K562 (cell line): ENCODE measurements around the gene GLI1. TPM values are rescaled to one million over a fixed set of nuclear protein-coding genes. Genes with fewer than 3 reads are reported as not detected.

Source experiments
- BCOR ChIP-seq: fragments of 450-650 bp; IDR thresholded peaks from 2 replicates; pipeline ENCODE4 v1.6.1; 2016
- CCAR2 ChIP-seq: fragments of 200-400 bp; formaldehyde crosslinking; IDR thresholded peaks from 2 replicates; pipeline ENCODE4 v1.6.1; 2017; ENCODE audit warnings: mild to moderate bottlenecking, low read depth, low read length
- CTBP1 ChIP-seq: fragments of 450-650 bp; IDR thresholded peaks from 2 replicates; pipeline ENCODE4 v1.6.1; 2016; ENCODE audit warnings: borderline replicate concordance
- FOS ChIP-seq: IDR thresholded peaks from 3 replicates; pipeline ENCODE4 v1.6.1; 2011; ENCODE audit not compliant: insufficient read length; ENCODE audit errors: extremely low read depth
- FOXJ2 ChIP-seq: fragments of 200-800 bp; sonication (Bioruptor generic); IDR thresholded peaks from 2 replicates; pipeline ENCODE4 v1.6.1; 2016; ENCODE audit warnings: missing genetic modification characterization, missing compliant biosample characterization
- IRF2 ChIP-seq: sonication (generic); formaldehyde crosslinking; IDR thresholded peaks from 2 replicates; pipeline ENCODE4 v1.8.1; 2022; ENCODE audit warnings: mild to moderate bottlenecking, missing genetic modification reagents
- KAT8 ChIP-seq: fragments of 450-650 bp; IDR thresholded peaks from 2 replicates; pipeline ENCODE4 v1.6.1; 2016; ENCODE audit warnings: low read depth, mild to moderate bottlenecking
- LCOR ChIP-seq: sonication (generic); formaldehyde crosslinking; IDR thresholded peaks from 2 replicates; pipeline ENCODE4 v1.8.0; 2022; ENCODE audit warnings: mild to moderate bottlenecking, missing genetic modification reagents
- MAFK ChIP-seq: IDR thresholded peaks from 2 replicates; pipeline ENCODE4 v1.6.1; 2011; ENCODE audit warnings: low read length, improper control_type of control experiment
- NBN ChIP-seq: fragments of 450-650 bp; IDR thresholded peaks from 2 replicates; pipeline ENCODE4 v1.6.1; 2016; ENCODE audit warnings: low read depth, mild to moderate bottlenecking
- PCBP1 ChIP-seq: fragments of 200-400 bp; formaldehyde crosslinking; IDR thresholded peaks from 2 replicates; pipeline ENCODE4 v1.6.1; 2018; ENCODE audit warnings: mild to moderate bottlenecking, low read depth, low read length; ENCODE audit not compliant: poor library complexity, severe bottlenecking
- POLR2A ChIP-seq: fragments of 450-650 bp; conservative IDR thresholded peaks from 2 replicates; pipeline ENCODE4 v1.6.1; 2016
- SAFB ChIP-seq: fragments of 200-400 bp; formaldehyde crosslinking; IDR thresholded peaks from 2 replicates; pipeline ENCODE4 v1.6.1; 2017; ENCODE audit warnings: low read depth, low read length, borderline replicate concordance
- SMARCB1 ChIP-seq: IDR thresholded peaks from 2 replicates; pipeline ENCODE4 v1.6.1; 2011; ENCODE audit warnings: improper control_type of control experiment, low read depth; ENCODE audit not compliant: insufficient read length
- SMARCC2 ChIP-seq: fragments of 450-650 bp; IDR thresholded peaks from 2 replicates; pipeline ENCODE4 v1.6.1; 2017; ENCODE audit warnings: antibody characterized with exemption, moderate library complexity, mild to moderate bottlenecking, low read depth
- TEAD2 ChIP-seq: fragments of 450-650 bp; IDR thresholded peaks from 2 replicates; pipeline ENCODE4 v1.6.1; 2016; ENCODE audit warnings: missing genetic modification characterization, control low read depth, missing compliant biosample characterization
- TGIF2 ChIP-seq: sonication (generic); formaldehyde crosslinking; IDR thresholded peaks from 2 replicates; pipeline ENCODE4 v1.8.1; 2022; ENCODE audit warnings: mild to moderate bottlenecking, missing genetic modification reagents, moderate library complexity
- ZNF133 ChIP-seq: fragments of 250-450 bp; sonication (Bioruptor Pico); IDR thresholded peaks from 2 replicates; pipeline ENCODE4 v1.4.0; 2020; ENCODE audit warnings: mild to moderate bottlenecking
- ZNF134 ChIP-seq: fragments of 250-450 bp; sonication (Bioruptor Pico); conservative IDR thresholded peaks from 2 replicates; pipeline ENCODE4 v1.4.0; 2020
- ZNF584 ChIP-seq: fragments of 200-800 bp; sonication (Bioruptor generic); IDR thresholded peaks from 2 replicates; pipeline ENCODE4 v1.6.1; 2016; ENCODE audit warnings: low read depth, mild to moderate bottlenecking, missing genetic modification characterization, missing compliant biosample characterization
- polyA plus RNA-seq, 8 experiments: library from polyadenylated mRNA; depleted of rRNA in 4 of 8; stranded (reverse) in 5 of 8; unstranded in 3 of 8; fragments of >200 nt; fragmentation: Nextera tagmentation in 2 of 8; fragmentation: Illumina TruSeq in 1 of 8; extraction: Ambion mirVana in 2 of 8; extraction: Trizol in 1 of 8; gene quantifications; 2 replicates each; pipeline versions ENCODE4 v1.2.1 to v1.2.3, GENCODE V29; 2011 to 2014; ENCODE audit warnings: inconsistent platforms in 1 of 8, missing spikeins in 1 of 8
- total RNA-seq, 7 experiments: library from RNA; depleted of rRNA in 6 of 7; stranded (reverse); fragments of >200 nt in 6 of 7; fragmentation: Illumina TruSeq in 2 of 7; extraction: Trizol in 2 of 7; gene quantifications; 2 replicates each; pipeline versions ENCODE4 v1.2.1 to v1.2.3, GENCODE V29; 2011 to 2021; ENCODE audit warnings: low replicate concordance in 1 of 7
- TF ChIP-seq, protein P1 (sequence below): fragments of 450-650 bp; conservative IDR thresholded peaks from 2 replicates; pipeline ENCODE4 v1.6.1; 2016; ENCODE audit warnings: missing genetic modification characterization, low read depth, mild to moderate bottlenecking, control low read depth, missing compliant biosample characterization
- TF ChIP-seq, protein P2 (sequence below): fragments of 450-650 bp; formaldehyde crosslinking; IDR thresholded peaks from 2 replicates; pipeline ENCODE4 v1.4.0; 2020; ENCODE audit warnings: mild to moderate bottlenecking, moderate library complexity
- TF ChIP-seq, protein P3 (sequence below): sonication (generic); formaldehyde crosslinking; IDR thresholded peaks from 2 replicates; pipeline ENCODE4 v1.8.0; 2022; ENCODE audit warnings: mild to moderate bottlenecking, missing genetic modification reagents
- TF ChIP-seq, protein P4 (sequence below): fragments of 450-650 bp; IDR thresholded peaks from 2 replicates; pipeline ENCODE4 v1.6.1; 2016; ENCODE audit warnings: antibody characterized with exemption
- TF ChIP-seq, protein P5 (sequence below): fragments of 450-650 bp; formaldehyde crosslinking; IDR thresholded peaks from 2 replicates; pipeline ENCODE4 v1.4.0; 2022; ENCODE audit warnings: mild to moderate bottlenecking, moderate library complexity

GLI1 gene
- total and polyA plus RNA-seq, 9 of the 15 experiments (the other 6 are each of a cell fraction or from before 2014, with no cell fraction given) = 0.24 to 3.7 (median 0.61) TPM

DNA sequence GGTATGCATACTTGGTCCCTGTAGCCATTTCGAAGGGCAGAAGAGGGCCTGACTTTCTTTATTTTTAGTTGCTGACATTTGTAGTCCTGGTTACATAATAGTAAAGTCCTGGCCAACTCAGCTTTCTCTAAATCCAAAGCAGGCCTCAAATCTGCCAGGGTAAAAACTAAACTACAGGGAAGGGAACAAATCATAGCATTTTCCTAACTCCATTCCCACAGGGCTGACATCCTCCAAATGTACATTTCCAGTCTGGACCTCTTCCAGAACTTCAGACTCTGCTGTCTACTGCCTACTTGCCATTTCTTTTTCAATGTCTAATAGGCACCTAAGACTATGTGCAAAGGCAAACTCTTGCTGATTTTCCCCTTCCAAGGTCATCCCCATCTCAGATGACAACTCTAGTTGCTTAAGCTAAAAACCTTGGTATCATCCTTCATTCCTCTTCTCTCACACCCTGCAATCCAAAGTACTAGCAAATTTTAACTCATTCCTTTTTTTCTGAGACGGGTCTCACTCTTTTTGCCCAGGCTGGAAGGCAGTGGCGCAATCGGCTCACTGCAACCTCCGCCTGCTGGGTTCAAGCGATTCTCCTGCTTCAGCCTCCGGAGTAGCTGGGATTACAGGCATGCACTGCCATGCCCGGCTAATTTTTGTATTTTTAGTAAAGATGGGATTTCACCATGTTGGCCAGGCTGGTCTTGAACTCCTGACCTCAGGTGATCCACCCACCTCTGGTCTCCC is 58.8 kb downstream of the GLI1 start (continued):
- TF ChIP-seq, protein P1, sequence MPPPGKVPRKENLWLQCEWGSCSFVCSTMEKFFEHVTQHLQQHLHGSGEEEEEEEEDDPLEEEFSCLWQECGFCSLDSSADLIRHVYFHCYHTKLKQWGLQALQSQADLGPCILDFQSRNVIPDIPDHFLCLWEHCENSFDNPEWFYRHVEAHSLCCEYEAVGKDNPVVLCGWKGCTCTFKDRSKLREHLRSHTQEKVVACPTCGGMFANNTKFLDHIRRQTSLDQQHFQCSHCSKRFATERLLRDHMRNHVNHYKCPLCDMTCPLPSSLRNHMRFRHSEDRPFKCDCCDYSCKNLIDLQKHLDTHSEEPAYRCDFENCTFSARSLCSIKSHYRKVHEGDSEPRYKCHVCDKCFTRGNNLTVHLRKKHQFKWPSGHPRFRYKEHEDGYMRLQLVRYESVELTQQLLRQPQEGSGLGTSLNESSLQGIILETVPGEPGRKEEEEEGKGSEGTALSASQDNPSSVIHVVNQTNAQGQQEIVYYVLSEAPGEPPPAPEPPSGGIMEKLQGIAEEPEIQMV (tag) = no peak
- TF ChIP-seq TEAD2 = no peak
- no peak for TF ChIP-seq CCAR2
- TF ChIP-seq BCOR = no peak
- TF ChIP-seq TGIF2 (CRISPR knock-in tag) = 0 out of 2 replicates have a peak, but pooled peaks have one; percentile 10
- TF ChIP-seq, protein P2, sequence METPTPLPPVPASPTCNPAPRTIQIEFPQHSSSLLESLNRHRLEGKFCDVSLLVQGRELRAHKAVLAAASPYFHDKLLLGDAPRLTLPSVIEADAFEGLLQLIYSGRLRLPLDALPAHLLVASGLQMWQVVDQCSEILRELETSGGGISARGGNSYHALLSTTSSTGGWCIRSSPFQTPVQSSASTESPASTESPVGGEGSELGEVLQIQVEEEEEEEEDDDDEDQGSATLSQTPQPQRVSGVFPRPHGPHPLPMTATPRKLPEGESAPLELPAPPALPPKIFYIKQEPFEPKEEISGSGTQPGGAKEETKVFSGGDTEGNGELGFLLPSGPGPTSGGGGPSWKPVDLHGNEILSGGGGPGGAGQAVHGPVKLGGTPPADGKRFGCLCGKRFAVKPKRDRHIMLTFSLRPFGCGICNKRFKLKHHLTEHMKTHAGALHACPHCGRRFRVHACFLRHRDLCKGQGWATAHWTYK = no peak
- no peak for TF ChIP-seq SAFB
- no peak for TF ChIP-seq CTBP1
- no peak for TF ChIP-seq IRF2
- TF ChIP-seq SMARCB1 = no peak
- TF ChIP-seq, protein P3, sequence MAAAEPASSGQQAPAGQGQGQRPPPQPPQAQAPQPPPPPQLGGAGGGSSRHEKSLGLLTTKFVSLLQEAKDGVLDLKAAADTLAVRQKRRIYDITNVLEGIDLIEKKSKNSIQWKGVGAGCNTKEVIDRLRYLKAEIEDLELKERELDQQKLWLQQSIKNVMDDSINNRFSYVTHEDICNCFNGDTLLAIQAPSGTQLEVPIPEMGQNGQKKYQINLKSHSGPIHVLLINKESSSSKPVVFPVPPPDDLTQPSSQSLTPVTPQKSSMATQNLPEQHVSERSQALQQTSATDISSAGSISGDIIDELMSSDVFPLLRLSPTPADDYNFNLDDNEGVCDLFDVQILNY (CRISPR knock-in tag) = no peak
- TF ChIP-seq, protein P4, sequence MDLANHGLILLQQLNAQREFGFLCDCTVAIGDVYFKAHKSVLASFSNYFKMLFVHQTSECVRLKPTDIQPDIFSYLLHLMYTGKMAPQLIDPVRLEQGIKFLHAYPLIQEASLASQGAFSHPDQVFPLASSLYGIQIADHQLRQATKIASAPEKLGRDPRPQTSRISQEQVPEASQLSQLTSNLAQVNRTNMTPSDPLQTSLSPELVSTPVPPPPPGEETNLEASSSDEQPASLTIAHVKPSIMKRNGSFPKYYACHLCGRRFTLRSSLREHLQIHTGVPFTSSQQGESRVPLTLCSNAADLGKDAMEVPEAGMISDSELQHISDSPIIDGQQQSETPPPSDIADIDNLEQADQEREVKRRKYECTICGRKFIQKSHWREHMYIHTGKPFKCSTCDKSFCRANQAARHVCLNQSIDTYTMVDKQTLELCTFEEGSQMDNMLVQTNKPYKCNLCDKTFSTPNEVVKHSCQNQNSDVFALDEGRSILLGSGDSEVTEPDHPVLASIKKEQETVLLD = no peak
- TF ChIP-seq, protein P5, sequence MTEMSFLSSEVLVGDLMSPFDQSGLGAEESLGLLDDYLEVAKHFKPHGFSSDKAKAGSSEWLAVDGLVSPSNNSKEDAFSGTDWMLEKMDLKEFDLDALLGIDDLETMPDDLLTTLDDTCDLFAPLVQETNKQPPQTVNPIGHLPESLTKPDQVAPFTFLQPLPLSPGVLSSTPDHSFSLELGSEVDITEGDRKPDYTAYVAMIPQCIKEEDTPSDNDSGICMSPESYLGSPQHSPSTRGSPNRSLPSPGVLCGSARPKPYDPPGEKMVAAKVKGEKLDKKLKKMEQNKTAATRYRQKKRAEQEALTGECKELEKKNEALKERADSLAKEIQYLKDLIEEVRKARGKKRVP (CRISPR knock-in tag) = no peak
- TF ChIP-seq LCOR = no peak
- no peak for TF ChIP-seq PCBP1
- TF ChIP-seq ZNF133 (CRISPR knock-in tag) = no peak
- no peak for TF ChIP-seq MAFK
- no peak for TF ChIP-seq FOS
- no peak for TF ChIP-seq ZNF584
- TF ChIP-seq FOXJ2 (tag) = no peak
- TF ChIP-seq POLR2A = peak; percentile 47
- TF ChIP-seq ZNF134 (CRISPR knock-in tag) = no peak
- no peak for TF ChIP-seq SMARCC2
- TF ChIP-seq KAT8 = no peak
- no peak for TF ChIP-seq NBN
